ENCODE results near the gene MACF1.
A peak's percentile ranks its signal among the peaks of the same experiment; 100 is the strongest.
"Not testable (repeated sequence)": the region's sequence is repeated elsewhere in the genome, so short reads cannot be mapped to it uniquely, and the experiment has no call there.

MACF1 gene

GRCh38 chr1:39514710-39515124 is 310.2 kb downstream of the MACF1 start:
- not testable (repeated sequence) for DNase-seq (ENCODE audit: low read depth in 2 of 2)

DNA sequence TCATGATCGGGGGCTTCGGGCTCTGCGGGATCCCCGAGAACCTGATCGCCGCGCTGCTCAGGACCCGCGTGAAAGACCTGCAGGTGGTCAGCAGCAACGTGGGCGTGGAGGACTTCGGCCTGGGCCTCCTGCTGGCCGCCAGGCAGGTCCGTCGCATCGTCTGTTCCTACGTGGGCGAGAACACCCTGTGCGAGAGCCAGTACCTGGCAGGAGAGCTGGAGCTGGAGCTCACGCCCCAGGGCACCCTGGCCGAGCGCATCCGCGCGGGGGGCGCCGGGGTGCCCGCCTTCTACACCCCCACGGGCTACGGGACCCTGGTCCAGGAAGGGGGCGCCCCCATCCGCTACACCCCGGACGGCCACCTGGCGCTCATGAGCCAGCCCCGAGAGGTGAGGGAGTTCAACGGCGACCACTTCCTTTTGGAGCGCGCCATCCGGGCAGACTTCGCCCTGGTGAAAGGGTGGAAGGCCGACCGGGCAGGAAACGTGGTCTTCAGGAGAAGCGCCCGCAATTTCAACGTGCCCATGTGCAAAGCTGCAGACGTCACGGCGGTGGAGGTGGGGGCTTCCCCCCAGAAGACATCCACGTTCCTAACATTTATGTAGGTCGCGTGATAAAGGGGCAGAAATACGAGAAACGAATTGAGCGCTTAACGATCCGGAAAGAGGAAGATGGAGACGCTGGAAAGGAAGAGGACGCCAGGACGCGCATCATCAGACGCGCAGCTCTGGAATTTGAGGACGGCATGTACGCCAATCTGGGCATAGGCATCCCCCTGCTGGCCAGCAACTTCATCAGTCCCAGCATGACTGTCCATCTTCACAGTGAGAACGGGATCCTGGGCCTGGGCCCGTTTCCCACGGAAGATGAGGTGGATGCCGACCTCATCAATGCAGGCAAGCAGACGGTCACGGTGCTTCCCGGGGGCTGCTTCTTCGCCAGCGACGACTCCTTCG is 310.9 kb downstream of the MACF1 start:
- not testable (repeated sequence) for DNase-seq (ENCODE audit: low read depth in 2 of 2)

- DNase-seq (ENCODE audit: low read depth in 2 of 2) = not testable (repeated sequence)
Measured at GRCh38 chr1:39516841-39517240, 312.3 kb downstream of the MACF1 start.

GRCh38 chr1:39517936-39518335 is 313.4 kb downstream of the MACF1 start:
- DNase-seq (ENCODE audit: low read depth in 2 of 2) = not testable (repeated sequence)

- not testable (repeated sequence) for DNase-seq (ENCODE audit: low read depth in 2 of 2)
Measured at GRCh38 chr1:39519376-39519775, 314.9 kb downstream of the MACF1 start.

- not testable (repeated sequence) for DNase-seq (ENCODE audit: low read depth in 2 of 2)
Measured at GRCh38 chr1:39522221-39522620, 317.7 kb downstream of the MACF1 start.

GRCh38 chr1:39522661-39523567 is 318.4 kb downstream of the MACF1 start:
- DNase-seq (ENCODE audit: low read depth in 2 of 2) = no peak

- DNase-seq (ENCODE audit: low read depth in 2 of 2) = no peak
Measured at GRCh38 chr1:39524171-39524570, 319.7 kb downstream of the MACF1 start.

DNA sequence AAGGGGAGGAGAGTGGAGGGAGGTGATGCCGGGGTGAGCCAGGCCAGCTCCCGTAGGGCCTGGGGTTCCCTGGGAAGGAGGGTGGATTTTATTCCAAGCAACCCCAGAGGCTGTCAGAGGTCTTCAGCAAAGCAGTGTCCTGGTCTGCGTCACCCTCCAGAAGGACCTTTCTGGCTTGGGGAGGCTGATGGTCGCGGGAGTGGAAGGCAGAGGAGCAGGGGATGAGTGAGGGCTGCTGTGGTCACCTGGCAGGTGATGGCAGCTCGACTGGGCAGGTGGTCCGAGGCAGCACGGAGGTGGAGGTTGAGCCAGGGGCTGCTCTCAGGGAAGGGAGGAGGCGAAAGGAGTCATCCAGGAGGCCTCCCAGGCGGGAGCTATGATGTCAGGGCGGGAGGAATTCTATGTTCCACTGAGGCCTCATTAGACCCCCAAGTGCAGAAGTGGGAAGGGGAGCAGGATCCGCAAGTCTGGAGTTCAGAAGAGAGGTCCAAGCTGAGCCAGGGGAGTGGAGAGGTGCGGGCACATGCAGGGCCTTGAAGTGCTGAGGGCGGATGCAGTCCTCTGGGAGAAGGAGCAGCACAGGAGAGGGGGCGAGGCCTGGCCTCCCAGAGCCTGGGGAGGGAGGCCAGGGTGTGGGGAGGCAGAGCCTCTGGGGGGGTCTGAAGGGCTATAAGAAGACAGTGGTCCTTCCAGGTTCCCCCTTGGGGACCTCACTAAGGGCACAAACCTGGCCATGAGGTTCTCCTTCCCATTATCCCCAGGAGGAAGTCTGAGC is 320.3 kb downstream of the MACF1 start:
- DNase-seq (ENCODE audit: low read depth in 2 of 2) = no peak

- peak in 1 of 2 donors; percentile 8 for DNase-seq (ENCODE audit: low read depth in 2 of 2)
Measured at GRCh38 chr1:39525366-39526165, 321.1 kb downstream of the MACF1 start.

- no peak for DNase-seq (ENCODE audit: low read depth in 2 of 2)
Measured at GRCh38 chr1:39526466-39527189, 322.1 kb downstream of the MACF1 start.

GRCh38 chr1:39527190-39527579 is 322.7 kb downstream of the MACF1 start:
- not testable (repeated sequence) for DNase-seq (ENCODE audit: low read depth in 2 of 2)

DNA sequence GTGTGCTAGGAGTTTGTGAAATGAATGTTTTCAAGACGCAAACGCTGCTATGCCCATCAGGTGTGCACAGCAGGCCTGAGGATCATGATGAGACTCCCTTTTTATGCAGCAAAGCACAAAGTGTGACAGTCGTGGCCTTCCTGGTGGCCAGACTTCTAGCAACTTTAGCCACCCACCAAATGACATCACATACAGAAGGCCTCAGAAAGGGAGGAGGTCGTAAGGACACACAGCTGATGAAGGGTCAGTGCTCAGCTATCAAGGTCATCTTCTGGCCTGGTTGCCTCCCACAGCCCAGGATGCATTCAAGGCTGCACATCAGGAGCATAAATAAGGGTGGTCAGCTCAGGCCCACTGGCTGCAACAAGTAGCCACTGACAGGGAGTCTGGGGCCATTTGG is 323.6 kb downstream of the MACF1 start:
- DNase-seq (ENCODE audit: low read depth in 2 of 2) = no peak

DNA sequence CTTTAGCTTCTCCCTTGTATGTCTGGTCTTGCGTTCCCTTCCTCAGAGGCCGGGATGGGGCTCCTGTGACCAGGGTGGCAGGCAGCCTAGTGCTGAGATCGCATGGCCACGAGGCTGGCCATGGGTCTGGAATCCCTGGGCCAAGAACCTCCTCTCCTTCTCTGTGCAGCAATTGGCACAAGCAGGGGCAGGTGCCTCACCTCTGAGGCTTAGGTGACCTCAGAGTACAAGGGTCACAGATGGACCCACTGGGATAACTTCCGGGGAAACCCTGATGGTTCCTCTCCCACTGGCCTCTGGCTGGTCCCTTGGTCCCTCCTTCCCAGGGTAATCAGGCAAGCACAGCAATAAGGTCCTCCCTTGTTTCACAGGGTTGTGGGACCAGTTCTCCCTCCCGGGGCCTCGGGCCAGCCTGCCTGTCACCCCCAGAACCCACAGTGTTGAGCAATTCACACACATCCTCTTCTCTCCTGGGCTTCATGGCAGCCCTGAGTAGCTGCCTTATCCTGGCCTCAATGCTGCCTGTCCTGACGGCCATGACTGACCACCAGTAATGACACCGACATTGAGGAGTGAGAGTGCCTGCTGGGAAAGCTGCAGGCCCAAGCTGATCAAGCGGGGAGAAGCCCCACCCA is 325.5 kb downstream of the MACF1 start:
- DNase-seq (ENCODE audit: low read depth in 2 of 2) = no peak

DNA sequence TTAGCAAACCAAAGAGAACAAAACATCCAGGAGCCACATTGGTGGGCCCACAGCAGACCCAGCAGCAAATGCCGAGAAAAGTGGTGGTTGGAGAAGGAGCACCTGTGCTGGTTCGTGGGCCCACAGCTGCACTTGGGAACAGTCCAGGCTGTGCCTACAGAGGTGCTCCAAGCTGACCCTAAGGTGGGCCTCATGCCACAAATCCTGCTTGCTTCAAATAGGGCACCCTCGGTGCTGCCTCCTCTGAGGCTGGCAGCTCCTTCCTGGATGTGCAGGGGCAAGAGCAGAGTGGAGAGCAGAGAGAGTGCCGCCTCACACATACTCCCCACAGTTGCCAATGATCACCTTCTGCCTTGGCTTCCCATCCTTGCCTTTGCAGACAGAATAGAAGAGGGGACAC is 327.0 kb downstream of the MACF1 start:
- DNase-seq (ENCODE audit: low read depth in 2 of 2) = no peak

DNA sequence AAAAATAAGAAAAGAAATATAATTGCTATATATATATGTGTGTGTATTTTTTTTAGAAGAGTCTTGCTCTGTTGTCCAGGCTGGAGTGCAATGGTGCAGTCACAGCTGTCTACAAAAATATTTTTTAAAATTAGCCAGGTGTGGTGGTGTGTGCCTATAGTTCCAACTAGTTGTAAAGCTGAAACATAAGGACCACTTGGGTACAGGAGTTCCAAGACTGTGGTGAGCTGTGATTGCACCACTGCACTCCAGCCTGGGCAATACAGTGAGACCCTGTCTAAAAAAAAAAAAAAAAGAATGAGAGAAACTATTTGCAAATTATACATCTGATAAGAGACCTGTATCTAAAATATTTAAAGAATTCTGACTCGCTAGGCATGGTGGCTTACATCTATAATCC is 328.9 kb downstream of the MACF1 start:
- no peak for DNase-seq (ENCODE audit: low read depth in 2 of 2)

All from activated CD8-positive, alpha-beta memory T cell treated with anti-CD3 and anti-CD28 coated beads for 4 hours (primary cell).